ENCODE data around the gene ARHGAP45.

DNA sequence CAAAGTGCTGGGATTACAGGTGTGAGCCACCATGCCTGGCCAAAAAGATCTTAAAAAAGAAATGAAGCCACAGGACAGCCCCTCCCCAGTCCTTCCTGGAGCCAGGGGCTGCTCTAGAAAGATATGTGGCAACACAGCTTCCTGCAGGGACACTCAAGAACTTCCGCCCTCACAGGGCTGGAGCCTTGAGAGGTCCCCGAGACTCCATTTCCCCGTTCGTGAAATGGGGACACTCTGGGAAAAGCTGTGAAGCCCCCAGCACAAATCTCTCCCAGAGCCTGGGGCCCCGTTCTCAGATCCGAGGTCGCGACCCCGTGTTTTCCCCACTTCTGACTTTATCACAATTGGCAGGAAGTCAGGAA, 34.4 kb downstream of the ARHGAP45 start:
- TF ChIP-seq EZH2 (IDR thresholded peaks at IDR 0.05) = no peak
- no peak for TF ChIP-seq POLR2AphosphoS5 (IDR thresholded peaks at IDR 0.05; ENCODE audit: borderline replicate concordance, low read depth, low read length)
